Measurements from ENCODE around the gene RTKN. TPM values are rescaled to one million over a fixed set of nuclear protein-coding genes. Genes with fewer than 3 reads are reported as not detected.

RTKN gene
- polyA plus RNA-seq, 1 of the 3 experiments (the other 2 are of a cell fraction) = 22.6 TPM

DNA sequence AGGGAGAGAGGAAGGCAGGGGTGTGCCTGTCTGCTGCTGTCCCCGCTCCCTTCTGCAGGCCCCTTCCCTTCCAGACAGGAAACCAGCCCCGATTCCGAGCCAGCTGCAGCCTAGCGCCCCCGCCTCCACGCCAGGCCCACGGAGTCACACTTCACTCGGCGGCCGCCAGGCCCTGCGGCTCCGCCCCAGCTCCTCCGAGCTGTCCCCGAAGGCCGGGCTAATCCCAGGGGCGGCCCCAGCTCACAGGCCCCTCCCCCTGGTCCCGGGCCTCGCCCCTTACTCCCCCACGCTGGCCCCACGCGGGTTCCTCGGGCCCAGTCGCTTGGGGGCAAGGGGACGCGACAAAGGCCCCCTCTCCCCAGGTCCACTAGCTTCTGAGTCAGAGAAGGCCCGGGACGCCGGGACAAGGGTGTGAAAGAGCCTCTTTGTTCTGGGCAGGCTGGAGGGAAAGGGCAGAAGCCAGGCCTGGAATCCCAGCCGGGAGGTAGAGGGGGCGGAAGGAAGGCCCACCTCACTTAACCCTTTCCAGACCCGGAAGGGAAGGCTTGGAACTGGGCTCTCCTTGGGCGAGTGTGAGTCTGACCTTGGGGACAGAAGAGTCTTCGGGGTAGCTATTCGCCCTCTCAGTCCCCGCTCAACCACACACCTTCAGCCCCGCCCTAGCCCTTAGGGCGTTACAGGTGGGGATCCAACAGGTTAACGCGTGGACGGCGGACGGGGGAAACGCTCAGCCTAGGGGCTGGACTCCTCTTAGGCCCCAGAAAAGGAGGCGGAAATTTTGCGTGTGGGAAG, 1.2 kb downstream of the RTKN start (continued):
- TF ChIP-seq, protein P1, sequence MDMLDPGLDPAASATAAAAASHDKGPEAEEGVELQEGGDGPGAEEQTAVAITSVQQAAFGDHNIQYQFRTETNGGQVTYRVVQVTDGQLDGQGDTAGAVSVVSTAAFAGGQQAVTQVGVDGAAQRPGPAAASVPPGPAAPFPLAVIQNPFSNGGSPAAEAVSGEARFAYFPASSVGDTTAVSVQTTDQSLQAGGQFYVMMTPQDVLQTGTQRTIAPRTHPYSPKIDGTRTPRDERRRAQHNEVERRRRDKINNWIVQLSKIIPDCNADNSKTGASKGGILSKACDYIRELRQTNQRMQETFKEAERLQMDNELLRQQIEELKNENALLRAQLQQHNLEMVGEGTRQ (IDR thresholded peaks at IDR 0.05; ENCODE audit: borderline replicate concordance, low read depth, low read length) = no peak
- TF ChIP-seq, protein P2, sequence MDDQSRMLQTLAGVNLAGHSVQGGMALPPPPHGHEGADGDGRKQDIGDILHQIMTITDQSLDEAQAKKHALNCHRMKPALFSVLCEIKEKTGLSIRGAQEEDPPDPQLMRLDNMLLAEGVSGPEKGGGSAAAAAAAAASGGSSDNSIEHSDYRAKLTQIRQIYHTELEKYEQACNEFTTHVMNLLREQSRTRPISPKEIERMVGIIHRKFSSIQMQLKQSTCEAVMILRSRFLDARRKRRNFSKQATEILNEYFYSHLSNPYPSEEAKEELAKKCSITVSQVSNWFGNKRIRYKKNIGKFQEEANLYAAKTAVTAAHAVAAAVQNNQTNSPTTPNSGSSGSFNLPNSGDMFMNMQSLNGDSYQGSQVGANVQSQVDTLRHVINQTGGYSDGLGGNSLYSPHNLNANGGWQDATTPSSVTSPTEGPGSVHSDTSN (IDR thresholded peaks at IDR 0.05) = no peak
- TF ChIP-seq FOSL2 (IDR thresholded peaks at IDR 0.05; ENCODE audit: borderline replicate concordance, low read depth) (no peak), FOXM1 (IDR thresholded peaks at IDR 0.05; ENCODE audit: low read depth) (no peak), FOXJ3 (CRISPR knock-in tag; IDR thresholded peaks at IDR 0.05) (no peak), GATA2 (CRISPR knock-in tag; IDR thresholded peaks at IDR 0.05) (no peak), RAD21 (IDR thresholded peaks at IDR 0.05; ENCODE audit: low read length) (no peak), RCOR1 (IDR thresholded peaks at IDR 0.05; ENCODE audit: low read length) (no peak), TCF12 (IDR thresholded peaks at IDR 0.05) (no peak), MEF2A (IDR thresholded peaks at IDR 0.05; ENCODE audit: borderline replicate concordance, low read depth) (no peak), NFIC (IDR thresholded peaks at IDR 0.05; ENCODE audit: borderline replicate concordance) (no peak), POLR2AphosphoS5 (IDR thresholded peaks at IDR 0.05; ENCODE audit: low read depth, low read length) (peak; percentile 80), ELF1 (IDR thresholded peaks at IDR 0.05) (peak; percentile 66)
- TF ChIP-seq, protein P3, sequence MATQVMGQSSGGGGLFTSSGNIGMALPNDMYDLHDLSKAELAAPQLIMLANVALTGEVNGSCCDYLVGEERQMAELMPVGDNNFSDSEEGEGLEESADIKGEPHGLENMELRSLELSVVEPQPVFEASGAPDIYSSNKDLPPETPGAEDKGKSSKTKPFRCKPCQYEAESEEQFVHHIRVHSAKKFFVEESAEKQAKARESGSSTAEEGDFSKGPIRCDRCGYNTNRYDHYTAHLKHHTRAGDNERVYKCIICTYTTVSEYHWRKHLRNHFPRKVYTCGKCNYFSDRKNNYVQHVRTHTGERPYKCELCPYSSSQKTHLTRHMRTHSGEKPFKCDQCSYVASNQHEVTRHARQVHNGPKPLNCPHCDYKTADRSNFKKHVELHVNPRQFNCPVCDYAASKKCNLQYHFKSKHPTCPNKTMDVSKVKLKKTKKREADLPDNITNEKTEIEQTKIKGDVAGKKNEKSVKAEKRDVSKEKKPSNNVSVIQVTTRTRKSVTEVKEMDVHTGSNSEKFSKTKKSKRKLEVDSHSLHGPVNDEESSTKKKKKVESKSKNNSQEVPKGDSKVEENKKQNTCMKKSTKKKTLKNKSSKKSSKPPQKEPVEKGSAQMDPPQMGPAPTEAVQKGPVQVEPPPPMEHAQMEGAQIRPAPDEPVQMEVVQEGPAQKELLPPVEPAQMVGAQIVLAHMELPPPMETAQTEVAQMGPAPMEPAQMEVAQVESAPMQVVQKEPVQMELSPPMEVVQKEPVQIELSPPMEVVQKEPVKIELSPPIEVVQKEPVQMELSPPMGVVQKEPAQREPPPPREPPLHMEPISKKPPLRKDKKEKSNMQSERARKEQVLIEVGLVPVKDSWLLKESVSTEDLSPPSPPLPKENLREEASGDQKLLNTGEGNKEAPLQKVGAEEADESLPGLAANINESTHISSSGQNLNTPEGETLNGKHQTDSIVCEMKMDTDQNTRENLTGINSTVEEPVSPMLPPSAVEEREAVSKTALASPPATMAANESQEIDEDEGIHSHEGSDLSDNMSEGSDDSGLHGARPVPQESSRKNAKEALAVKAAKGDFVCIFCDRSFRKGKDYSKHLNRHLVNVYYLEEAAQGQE (IDR thresholded peaks at IDR 0.05; ENCODE audit: low read depth, low read length) = no peak
- TF ChIP-seq, protein P4, sequence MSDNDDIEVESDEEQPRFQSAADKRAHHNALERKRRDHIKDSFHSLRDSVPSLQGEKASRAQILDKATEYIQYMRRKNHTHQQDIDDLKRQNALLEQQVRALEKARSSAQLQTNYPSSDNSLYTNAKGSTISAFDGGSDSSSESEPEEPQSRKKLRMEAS (IDR thresholded peaks at IDR 0.05; ENCODE audit: low read depth) = peak; percentile 65
- TF ChIP-seq, protein P5, sequence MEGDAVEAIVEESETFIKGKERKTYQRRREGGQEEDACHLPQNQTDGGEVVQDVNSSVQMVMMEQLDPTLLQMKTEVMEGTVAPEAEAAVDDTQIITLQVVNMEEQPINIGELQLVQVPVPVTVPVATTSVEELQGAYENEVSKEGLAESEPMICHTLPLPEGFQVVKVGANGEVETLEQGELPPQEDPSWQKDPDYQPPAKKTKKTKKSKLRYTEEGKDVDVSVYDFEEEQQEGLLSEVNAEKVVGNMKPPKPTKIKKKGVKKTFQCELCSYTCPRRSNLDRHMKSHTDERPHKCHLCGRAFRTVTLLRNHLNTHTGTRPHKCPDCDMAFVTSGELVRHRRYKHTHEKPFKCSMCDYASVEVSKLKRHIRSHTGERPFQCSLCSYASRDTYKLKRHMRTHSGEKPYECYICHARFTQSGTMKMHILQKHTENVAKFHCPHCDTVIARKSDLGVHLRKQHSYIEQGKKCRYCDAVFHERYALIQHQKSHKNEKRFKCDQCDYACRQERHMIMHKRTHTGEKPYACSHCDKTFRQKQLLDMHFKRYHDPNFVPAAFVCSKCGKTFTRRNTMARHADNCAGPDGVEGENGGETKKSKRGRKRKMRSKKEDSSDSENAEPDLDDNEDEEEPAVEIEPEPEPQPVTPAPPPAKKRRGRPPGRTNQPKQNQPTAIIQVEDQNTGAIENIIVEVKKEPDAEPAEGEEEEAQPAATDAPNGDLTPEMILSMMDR (IDR thresholded peaks at IDR 0.05) = no peak
- TF ChIP-seq, protein P6, sequence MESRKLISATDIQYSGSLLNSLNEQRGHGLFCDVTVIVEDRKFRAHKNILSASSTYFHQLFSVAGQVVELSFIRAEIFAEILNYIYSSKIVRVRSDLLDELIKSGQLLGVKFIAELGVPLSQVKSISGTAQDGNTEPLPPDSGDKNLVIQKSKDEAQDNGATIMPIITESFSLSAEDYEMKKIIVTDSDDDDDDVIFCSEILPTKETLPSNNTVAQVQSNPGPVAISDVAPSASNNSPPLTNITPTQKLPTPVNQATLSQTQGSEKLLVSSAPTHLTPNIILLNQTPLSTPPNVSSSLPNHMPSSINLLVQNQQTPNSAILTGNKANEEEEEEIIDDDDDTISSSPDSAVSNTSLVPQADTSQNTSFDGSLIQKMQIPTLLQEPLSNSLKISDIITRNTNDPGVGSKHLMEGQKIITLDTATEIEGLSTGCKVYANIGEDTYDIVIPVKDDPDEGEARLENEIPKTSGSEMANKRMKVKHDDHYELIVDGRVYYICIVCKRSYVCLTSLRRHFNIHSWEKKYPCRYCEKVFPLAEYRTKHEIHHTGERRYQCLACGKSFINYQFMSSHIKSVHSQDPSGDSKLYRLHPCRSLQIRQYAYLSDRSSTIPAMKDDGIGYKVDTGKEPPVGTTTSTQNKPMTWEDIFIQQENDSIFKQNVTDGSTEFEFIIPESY (IDR thresholded peaks at IDR 0.05; ENCODE audit: borderline replicate concordance, low read depth) = no peak
- TF ChIP-seq, protein P7, sequence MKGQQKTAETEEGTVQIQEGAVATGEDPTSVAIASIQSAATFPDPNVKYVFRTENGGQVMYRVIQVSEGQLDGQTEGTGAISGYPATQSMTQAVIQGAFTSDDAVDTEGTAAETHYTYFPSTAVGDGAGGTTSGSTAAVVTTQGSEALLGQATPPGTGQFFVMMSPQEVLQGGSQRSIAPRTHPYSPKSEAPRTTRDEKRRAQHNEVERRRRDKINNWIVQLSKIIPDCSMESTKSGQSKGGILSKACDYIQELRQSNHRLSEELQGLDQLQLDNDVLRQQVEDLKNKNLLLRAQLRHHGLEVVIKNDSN (IDR thresholded peaks at IDR 0.05; ENCODE audit: borderline replicate concordance, low read depth) = no peak
